Measurements from ENCODE around the gene ZNF497.
A peak's percentile ranks its signal among the peaks of the same experiment; 100 is the strongest.

Gene ZNF497

GRCh38 chr19:58395220-58395978 is 32.8 kb upstream of the ZNF497 start, which contains the start of gene RNF225 (continued):
- TF ChIP-seq ZNF223 (tag by site-specific recombination; IDR thresholded peaks at IDR 0.05) (no peak), RBAK (tag by site-specific recombination; IDR thresholded peaks at IDR 0.05) (no peak), ZNF513 (tag by site-specific recombination; IDR thresholded peaks at IDR 0.05) (no peak), ZNF132 (tag by site-specific recombination; IDR thresholded peaks at IDR 0.05; ENCODE audit: borderline replicate concordance) (no peak), ZNF202 (tag by site-specific recombination; IDR thresholded peaks at IDR 0.05; ENCODE audit: borderline replicate concordance) (no peak), ZBTB6 (tag by site-specific recombination; IDR thresholded peaks at IDR 0.05) (no peak), ZNF114 (tag by site-specific recombination; IDR thresholded peaks at IDR 0.05) (no peak), ZNF621 (tag by site-specific recombination; IDR thresholded peaks at IDR 0.05) (no peak), ZNF521 (tag by site-specific recombination; IDR thresholded peaks at IDR 0.05) (no peak), ATF2 (tag by site-specific recombination; IDR thresholded peaks at IDR 0.05; ENCODE audit: low read depth) (no peak), ZNF558 (tag by site-specific recombination; IDR thresholded peaks at IDR 0.05) (no peak), ZNF48 (tag by site-specific recombination; IDR thresholded peaks at IDR 0.05) (no peak), BCL11A (tag by site-specific recombination; IDR thresholded peaks at IDR 0.05; ENCODE audit: low read depth) (no peak), PRDM2 (tag by site-specific recombination; IDR thresholded peaks at IDR 0.05; ENCODE audit: borderline replicate concordance) (no peak), ZNF366 (tag by site-specific recombination; conservative IDR thresholded peaks at IDR 0.05) (no peak), ZNF426 (tag by site-specific recombination; IDR thresholded peaks at IDR 0.05) (no peak), ZNF398 (tag by site-specific recombination; IDR thresholded peaks at IDR 0.05) (peak; percentile 43; the same call in 1 of the 2 replicates), ZNF510 (tag by site-specific recombination; IDR thresholded peaks at IDR 0.05; ENCODE audit: insufficient replicate concordance) (no peak), ZNF488 (tag by site-specific recombination; IDR thresholded peaks at IDR 0.05) (no peak), ZNF324 (tag by site-specific recombination; IDR thresholded peaks at IDR 0.05) (no peak), KLF10 (tag by site-specific recombination; IDR thresholded peaks at IDR 0.05) (peak; percentile 17; the same call in 1 of the 2 replicates), ZBTB44 (tag by site-specific recombination; IDR thresholded peaks at IDR 0.05) (no peak), ZNF549 (tag by site-specific recombination; IDR thresholded peaks at IDR 0.05) (no peak), ZBTB1 (tag by site-specific recombination; IDR thresholded peaks at IDR 0.05) (no peak), ZNF16 (tag by site-specific recombination; IDR thresholded peaks at IDR 0.05; ENCODE audit: low read depth) (no peak)
